ENCODE results near the gene SHKBP1. TPM values are rescaled to one million over a fixed set of nuclear protein-coding genes. Genes with fewer than 3 reads are reported as not detected.
"Not testable (repeated sequence)": the region's sequence is repeated elsewhere in the genome, so short reads cannot be mapped to it uniquely, and the experiment has no call there.

The SHKBP1 gene
- total and polyA plus RNA-seq, 4 donors: 10.1 to 22.9 (median 15.4) TPM

DNA sequence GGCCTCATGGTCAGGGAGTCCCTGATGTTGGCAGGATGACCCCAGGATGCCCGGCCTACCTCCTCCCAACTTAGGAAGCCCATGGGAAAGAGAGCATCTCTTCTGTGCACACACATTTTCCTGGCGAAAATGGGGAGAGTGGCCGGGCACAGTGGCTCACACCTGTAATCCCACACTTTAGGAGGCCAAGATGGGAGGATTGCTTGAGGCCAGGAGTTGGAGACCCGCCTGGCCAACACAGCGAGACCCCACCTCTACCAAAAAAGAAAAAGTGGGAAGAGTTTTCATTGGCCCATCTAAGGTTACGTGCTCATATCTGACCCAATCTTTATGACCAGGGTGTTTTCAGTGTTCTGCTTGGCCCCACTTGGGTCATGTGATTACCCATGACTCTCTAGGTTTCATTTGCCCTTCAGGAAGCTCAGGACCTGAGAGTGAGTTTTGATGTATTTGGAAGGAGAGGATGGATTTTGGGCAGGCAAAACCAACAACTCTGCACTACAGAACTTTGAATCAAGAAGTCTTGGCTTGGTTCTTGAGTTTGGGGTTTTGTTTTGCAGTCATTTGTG is 33.6 kb upstream of the SHKBP1 start:
- Histone ChIP-seq H3K9me3 (ENCODE audit: control insufficient read depth in 4 of 4, low read length in 3 of 4) (no peaks in the 10 kb centered on the region), H3K4me1 (ENCODE audit: control insufficient read depth in 4 of 4, insufficient read depth in 4 of 4, low read length in 3 of 4) (no peaks in the 10 kb centered on the region), H3K27ac (ENCODE audit: low read depth in 1 of 2, low read length in 2 of 2) (no peak overlapping the region), H3K27me3 (ENCODE audit: control insufficient read depth in 4 of 4, insufficient read depth in 4 of 4, low read length in 3 of 4) (no peaks in the 10 kb centered on the region), H3K4me3 (ENCODE audit: low read depth in 1 of 3, low read length in 3 of 3) (no peak overlapping the region), H3K36me3 (ENCODE audit: control insufficient read depth in 4 of 4, insufficient read depth in 3 of 4, low read depth in 1 of 4, low read length in 3 of 4) (no peaks in the 10 kb centered on the region), H3K9ac (ENCODE audit: low read depth in 1 of 2, low read length in 2 of 2) (no peak overlapping the region)
- WGBS: 91% methylated on average over 6 of the region's 6 CpGs
- no peak for TF ChIP-seq TAF1 (conservative IDR thresholded peaks at IDR 0.05)
- no peak for TF ChIP-seq ZBTB33 (IDR thresholded peaks at IDR 0.05)
- TF ChIP-seq RXRA (IDR thresholded peaks at IDR 0.05): no peak
- TF ChIP-seq HNF4G (IDR thresholded peaks at IDR 0.05): no peak
- TF ChIP-seq MAX (IDR thresholded peaks at IDR 0.05): no peak
- no peak for TF ChIP-seq ATF3 (IDR thresholded peaks at IDR 0.05)
- no peak for TF ChIP-seq REST (IDR thresholded peaks at IDR 0.05)
- no peak for TF ChIP-seq FOXA2 (IDR thresholded peaks at IDR 0.05)
- TF ChIP-seq CTCF (IDR thresholded peaks at IDR 0.05; ENCODE audit: low read depth, low read length, missing input control): no peak
- TF ChIP-seq NR2F2 (IDR thresholded peaks at IDR 0.05): no peak
- no peak for TF ChIP-seq JUND (IDR thresholded peaks at IDR 0.05)
- TF ChIP-seq FOXA1 (IDR thresholded peaks at IDR 0.05): no peak
- TF ChIP-seq YY1 (IDR thresholded peaks at IDR 0.05): no peak
- no peak for TF ChIP-seq SP1 (IDR thresholded peaks at IDR 0.05)
- no peak for DNase-seq (ENCODE audit: low spot score)

- not testable (repeated sequence) for H3K9ac ChIP-seq (ENCODE audit: low read depth in 1 of 2, low read length in 2 of 2); H3K4me1 ChIP-seq (ENCODE audit: control insufficient read depth in 4 of 4, insufficient read depth in 4 of 4, low read length in 3 of 4); H3K9me3 ChIP-seq (ENCODE audit: control insufficient read depth in 4 of 4, low read length in 3 of 4); H3K4me3 ChIP-seq (ENCODE audit: low read depth in 1 of 3, low read length in 3 of 3); DNase-seq (ENCODE audit: low spot score); H3K27ac ChIP-seq (ENCODE audit: low read depth in 1 of 2, low read length in 2 of 2); H3K36me3 ChIP-seq (ENCODE audit: control insufficient read depth in 4 of 4, insufficient read depth in 3 of 4, low read depth in 1 of 4, low read length in 3 of 4); H3K27me3 ChIP-seq (ENCODE audit: control insufficient read depth in 4 of 4, insufficient read depth in 4 of 4, low read length in 3 of 4)
- WGBS: 80% methylated on average over 3 of the region's 3 CpGs
These were observed 30.4 kb upstream of the SHKBP1 start for GRCh38 chr19:40546153-40546841.

DNA sequence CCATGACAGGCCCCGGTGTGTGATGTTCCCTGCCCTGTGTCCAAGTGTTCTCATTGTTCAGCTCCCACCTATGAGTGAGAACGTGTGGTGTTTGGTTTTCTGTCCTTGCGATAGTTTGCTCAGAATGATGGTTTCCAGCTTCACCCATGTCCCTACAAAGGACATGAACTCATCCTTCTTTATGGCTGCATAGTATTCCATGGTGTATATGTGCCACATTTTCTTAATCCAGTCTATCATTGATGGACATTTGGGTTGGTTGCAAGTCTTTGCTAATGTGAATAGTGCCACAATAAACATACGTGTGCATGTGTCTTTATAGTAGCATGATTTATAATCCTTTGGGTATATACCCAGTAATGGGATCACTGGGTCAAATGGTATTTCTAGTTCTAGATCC is 29.5 kb upstream of the SHKBP1 start:
- not testable (repeated sequence) for H3K9ac ChIP-seq (ENCODE audit: low read depth in 1 of 2, low read length in 2 of 2); H3K4me1 ChIP-seq (ENCODE audit: control insufficient read depth in 4 of 4, insufficient read depth in 4 of 4, low read length in 3 of 4); H3K4me3 ChIP-seq (ENCODE audit: low read depth in 1 of 3, low read length in 3 of 3); H3K27ac ChIP-seq (ENCODE audit: low read depth in 1 of 2, low read length in 2 of 2); DNase-seq (ENCODE audit: low spot score); H3K9me3 ChIP-seq (ENCODE audit: control insufficient read depth in 4 of 4, low read length in 3 of 4); H3K27me3 ChIP-seq (ENCODE audit: control insufficient read depth in 4 of 4, insufficient read depth in 4 of 4, low read length in 3 of 4); H3K36me3 ChIP-seq (ENCODE audit: control insufficient read depth in 4 of 4, insufficient read depth in 3 of 4, low read depth in 1 of 4, low read length in 3 of 4)
- 80% methylated on average over 4 of the region's 4 CpGs for WGBS
